GM19455 (cell line): ENCODE data around the gene AARSD1.
"Not testable (repeated sequence)": the region's sequence is repeated elsewhere in the genome, so short reads cannot be mapped to it uniquely, and the experiment has no call there.

ENCODE experiments used
- ATAC-seq: cut with Tn5 transposase; IDR thresholded peaks from one replicate; pipeline ENCODE4 v1.9.1; 2021; ENCODE audit not compliant: unreplicated experiment

The AARSD1 gene

GRCh38 chr17:42922294-42922693 lies 42.0 kb downstream of the AARSD1 start:
- no peak for ATAC-seq

GRCh38 chr17:42920922-42921321 lies 43.3 kb downstream of the AARSD1 start:
- ATAC-seq: no peak

GRCh38 chr17:42920106-42920900 lies 44.0 kb downstream of the AARSD1 start:
- ATAC-seq: no peak

- ATAC-seq: not testable (repeated sequence)
These were observed 44.7 kb downstream of the AARSD1 start for GRCh38 chr17:42919522-42920077.

GRCh38 chr17:42918902-42919521 lies 45.2 kb downstream of the AARSD1 start:
- no peak for ATAC-seq

- no peak for ATAC-seq
These were observed 47.0 kb downstream of the AARSD1 start for GRCh38 chr17:42917236-42917603.

GRCh38 chr17:42916388-42917235 lies 47.6 kb downstream of the AARSD1 start:
- ATAC-seq: not testable (repeated sequence)

GRCh38 chr17:42915288-42915687 lies 49.0 kb downstream of the AARSD1 start:
- not testable (repeated sequence) for ATAC-seq

GRCh38 chr17:42913981-42914617 lies 50.2 kb downstream of the AARSD1 start:
- no peak for ATAC-seq

- ATAC-seq: no peak
These were observed 50.7 kb downstream of the AARSD1 start for GRCh38 chr17:42913522-42913921.

GRCh38 chr17:42908872-42909700 lies 55.2 kb downstream of the AARSD1 start:
- ATAC-seq: no peak

- no peak for ATAC-seq
These were observed 57.3 kb downstream of the AARSD1 start for GRCh38 chr17:42906772-42907446.

- no peak for ATAC-seq
These were observed 60.2 kb downstream of the AARSD1 start for GRCh38 chr17:42904110-42904469.

GRCh38 chr17:42901535-42902229 lies 62.6 kb downstream of the AARSD1 start:
- no peak for ATAC-seq
